ENCODE results near the gene OCEL1. TPM values are rescaled to one million over a fixed set of nuclear protein-coding genes. Genes with fewer than 3 reads are reported as not detected.
A peak's percentile ranks its signal among the peaks of the same experiment; 100 is the strongest.

Gene OCEL1
- total and polyA plus RNA-seq, 2 of the 13 experiments (the other 11 are each of a cell fraction or from before 2014, with no cell fraction given), result 10.6 to 17.2 TPM

DNA sequence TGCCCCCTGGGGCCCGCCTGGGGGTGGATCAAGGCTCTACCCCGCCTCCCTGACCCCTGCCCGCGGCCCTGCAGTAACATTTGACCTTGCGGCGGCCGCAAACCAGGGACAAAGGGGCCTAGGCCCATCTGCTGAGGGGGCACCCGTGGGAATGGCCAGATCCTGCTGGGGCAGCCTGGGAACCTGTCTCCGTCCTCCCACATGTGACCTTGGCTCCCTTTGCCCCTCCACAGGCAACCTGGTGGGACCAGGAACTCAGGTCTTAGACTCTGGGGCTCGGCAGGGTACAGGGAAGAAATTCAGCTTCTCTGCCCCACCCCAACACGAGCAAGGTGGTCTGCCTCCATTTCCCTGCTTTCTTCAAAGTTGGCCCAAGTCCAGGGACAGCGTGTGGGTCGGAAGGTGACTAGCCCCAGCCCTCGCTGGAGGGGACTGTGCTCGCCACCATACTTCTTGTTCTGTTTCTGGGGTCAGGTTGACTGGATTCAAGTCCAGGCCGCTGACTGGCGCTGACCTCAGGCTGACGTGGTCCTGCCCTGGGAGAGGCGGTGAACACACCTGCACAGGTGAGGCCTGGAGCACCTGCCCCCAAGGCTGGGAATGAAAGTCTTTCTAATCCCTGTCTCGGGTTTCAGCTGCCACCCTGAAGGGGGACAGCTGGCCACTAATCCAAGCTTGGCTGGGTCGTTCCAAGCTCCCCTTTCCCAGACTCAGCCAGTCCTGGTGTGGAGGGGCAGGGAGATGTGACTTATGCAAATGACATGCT lies 22.2 kb downstream of the OCEL1 start (continued):
- TF ChIP-seq, protein P1, sequence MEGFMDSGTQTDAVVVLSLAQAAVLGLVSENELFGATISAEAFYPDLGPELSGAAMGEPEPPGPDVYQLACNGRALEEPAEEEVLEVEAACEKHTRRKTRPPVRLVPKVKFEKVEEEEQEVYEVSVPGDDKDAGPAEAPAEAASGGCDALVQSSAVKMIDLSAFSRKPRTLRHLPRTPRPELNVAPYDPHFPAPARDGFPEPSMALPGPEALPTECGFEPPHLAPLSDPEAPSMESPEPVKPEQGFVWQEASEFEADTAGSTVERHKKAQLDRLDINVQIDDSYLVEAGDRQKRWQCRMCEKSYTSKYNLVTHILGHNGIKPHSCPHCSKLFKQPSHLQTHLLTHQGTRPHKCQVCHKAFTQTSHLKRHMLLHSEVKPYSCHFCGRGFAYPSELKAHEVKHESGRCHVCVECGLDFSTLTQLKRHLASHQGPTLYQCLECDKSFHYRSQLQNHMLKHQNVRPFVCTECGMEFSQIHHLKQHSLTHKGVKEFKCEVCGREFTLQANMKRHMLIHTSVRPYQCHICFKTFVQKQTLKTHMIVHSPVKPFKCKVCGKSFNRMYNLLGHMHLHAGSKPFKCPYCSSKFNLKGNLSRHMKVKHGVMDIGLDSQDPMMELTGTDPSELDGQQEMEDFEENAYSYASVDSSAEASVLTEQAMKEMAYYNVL (CRISPR knock-in tag; IDR thresholded peaks at IDR 0.05; ENCODE audit: borderline replicate concordance), result peak; percentile 68; the same call in 1 of the 2 replicates
- TF ChIP-seq ESRRA (CRISPR knock-in tag; IDR thresholded peaks at IDR 0.05; ENCODE audit: low read depth), result peak; percentile 97
- TF ChIP-seq, protein P2, sequence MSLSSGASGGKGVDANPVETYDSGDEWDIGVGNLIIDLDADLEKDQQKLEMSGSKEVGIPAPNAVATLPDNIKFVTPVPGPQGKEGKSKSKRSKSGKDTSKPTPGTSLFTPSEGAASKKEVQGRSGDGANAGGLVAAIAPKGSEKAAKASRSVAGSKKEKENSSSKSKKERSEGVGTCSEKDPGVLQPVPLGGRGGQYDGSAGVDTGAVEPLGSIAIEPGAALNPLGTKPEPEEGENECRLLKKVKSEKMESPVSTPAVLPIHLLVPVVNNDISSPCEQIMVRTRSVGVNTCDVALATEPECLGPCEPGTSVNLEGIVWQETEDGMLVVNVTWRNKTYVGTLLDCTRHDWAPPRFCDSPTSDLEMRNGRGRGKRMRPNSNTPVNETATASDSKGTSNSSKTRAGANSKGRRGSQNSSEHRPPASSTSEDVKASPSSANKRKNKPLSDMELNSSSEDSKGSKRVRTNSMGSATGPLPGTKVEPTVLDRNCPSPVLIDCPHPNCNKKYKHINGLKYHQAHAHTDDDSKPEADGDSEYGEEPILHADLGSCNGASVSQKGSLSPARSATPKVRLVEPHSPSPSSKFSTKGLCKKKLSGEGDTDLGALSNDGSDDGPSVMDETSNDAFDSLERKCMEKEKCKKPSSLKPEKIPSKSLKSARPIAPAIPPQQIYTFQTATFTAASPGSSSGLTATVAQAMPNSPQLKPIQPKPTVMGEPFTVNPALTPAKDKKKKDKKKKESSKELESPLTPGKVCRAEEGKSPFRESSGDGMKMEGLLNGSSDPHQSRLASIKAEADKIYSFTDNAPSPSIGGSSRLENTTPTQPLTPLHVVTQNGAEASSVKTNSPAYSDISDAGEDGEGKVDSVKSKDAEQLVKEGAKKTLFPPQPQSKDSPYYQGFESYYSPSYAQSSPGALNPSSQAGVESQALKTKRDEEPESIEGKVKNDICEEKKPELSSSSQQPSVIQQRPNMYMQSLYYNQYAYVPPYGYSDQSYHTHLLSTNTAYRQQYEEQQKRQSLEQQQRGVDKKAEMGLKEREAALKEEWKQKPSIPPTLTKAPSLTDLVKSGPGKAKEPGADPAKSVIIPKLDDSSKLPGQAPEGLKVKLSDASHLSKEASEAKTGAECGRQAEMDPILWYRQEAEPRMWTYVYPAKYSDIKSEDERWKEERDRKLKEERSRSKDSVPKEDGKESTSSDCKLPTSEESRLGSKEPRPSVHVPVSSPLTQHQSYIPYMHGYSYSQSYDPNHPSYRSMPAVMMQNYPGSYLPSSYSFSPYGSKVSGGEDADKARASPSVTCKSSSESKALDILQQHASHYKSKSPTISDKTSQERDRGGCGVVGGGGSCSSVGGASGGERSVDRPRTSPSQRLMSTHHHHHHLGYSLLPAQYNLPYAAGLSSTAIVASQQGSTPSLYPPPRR (CRISPR knock-in tag; IDR thresholded peaks at IDR 0.05; ENCODE audit: borderline replicate concordance), result peak; percentile 98
- peak; percentile 89 for TF ChIP-seq ZSCAN25 (CRISPR knock-in tag; IDR thresholded peaks at IDR 0.05)
- TF ChIP-seq, protein P3, sequence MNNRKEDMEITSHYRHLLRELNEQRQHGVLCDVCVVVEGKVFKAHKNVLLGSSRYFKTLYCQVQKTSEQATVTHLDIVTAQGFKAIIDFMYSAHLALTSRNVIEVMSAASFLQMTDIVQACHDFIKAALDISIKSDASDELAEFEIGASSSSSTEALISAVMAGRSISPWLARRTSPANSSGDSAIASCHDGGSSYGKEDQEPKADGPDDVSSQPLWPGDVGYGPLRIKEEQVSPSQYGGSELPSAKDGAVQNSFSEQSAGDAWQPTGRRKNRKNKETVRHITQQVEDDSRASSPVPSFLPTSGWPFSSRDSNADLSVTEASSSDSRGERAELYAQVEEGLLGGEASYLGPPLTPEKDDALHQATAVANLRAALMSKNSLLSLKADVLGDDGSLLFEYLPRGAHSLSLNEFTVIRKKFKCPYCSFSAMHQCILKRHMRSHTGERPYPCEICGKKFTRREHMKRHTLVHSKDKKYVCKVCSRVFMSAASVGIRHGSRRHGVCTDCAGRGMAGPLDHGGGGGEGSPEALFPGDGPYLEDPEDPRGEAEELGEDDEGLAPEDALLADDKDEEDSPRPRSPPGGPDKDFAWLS (CRISPR knock-in tag; IDR thresholded peaks at IDR 0.05; ENCODE audit: borderline replicate concordance), result peak; percentile 96; the same call in 1 of the 2 replicates
- TF ChIP-seq TCF12 (IDR thresholded peaks at IDR 0.05), result no peak
- peak; percentile 97 for TF ChIP-seq TCF12 (CRISPR knock-in tag; IDR thresholded peaks at IDR 0.05)
- TF ChIP-seq, protein P4, sequence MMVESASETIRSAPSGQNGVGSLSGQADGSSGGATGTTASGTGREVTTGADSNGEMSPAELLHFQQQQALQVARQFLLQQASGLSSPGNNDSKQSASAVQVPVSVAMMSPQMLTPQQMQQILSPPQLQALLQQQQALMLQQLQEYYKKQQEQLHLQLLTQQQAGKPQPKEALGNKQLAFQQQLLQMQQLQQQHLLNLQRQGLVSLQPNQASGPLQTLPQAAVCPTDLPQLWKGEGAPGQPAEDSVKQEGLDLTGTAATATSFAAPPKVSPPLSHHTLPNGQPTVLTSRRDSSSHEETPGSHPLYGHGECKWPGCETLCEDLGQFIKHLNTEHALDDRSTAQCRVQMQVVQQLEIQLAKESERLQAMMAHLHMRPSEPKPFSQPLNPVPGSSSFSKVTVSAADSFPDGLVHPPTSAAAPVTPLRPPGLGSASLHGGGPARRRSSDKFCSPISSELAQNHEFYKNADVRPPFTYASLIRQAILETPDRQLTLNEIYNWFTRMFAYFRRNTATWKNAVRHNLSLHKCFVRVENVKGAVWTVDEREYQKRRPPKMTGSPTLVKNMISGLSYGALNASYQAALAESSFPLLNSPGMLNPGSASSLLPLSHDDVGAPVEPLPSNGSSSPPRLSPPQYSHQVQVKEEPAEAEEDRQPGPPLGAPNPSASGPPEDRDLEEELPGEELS (CRISPR knock-in tag; IDR thresholded peaks at IDR 0.05), result peak; percentile 79
- TF ChIP-seq, protein P5, sequence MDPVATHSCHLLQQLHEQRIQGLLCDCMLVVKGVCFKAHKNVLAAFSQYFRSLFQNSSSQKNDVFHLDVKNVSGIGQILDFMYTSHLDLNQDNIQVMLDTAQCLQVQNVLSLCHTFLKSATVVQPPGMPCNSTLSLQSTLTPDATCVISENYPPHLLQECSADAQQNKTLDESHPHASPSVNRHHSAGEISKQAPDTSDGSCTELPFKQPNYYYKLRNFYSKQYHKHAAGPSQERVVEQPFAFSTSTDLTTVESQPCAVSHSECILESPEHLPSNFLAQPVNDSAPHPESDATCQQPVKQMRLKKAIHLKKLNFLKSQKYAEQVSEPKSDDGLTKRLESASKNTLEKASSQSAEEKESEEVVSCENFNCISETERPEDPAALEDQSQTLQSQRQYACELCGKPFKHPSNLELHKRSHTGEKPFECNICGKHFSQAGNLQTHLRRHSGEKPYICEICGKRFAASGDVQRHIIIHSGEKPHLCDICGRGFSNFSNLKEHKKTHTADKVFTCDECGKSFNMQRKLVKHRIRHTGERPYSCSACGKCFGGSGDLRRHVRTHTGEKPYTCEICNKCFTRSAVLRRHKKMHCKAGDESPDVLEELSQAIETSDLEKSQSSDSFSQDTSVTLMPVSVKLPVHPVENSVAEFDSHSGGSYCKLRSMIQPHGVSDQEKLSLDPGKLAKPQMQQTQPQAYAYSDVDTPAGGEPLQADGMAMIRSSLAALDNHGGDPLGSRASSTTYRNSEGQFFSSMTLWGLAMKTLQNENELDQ (CRISPR knock-in tag; IDR thresholded peaks at IDR 0.05; ENCODE audit: borderline replicate concordance), result no peak
- TF ChIP-seq, protein P6, sequence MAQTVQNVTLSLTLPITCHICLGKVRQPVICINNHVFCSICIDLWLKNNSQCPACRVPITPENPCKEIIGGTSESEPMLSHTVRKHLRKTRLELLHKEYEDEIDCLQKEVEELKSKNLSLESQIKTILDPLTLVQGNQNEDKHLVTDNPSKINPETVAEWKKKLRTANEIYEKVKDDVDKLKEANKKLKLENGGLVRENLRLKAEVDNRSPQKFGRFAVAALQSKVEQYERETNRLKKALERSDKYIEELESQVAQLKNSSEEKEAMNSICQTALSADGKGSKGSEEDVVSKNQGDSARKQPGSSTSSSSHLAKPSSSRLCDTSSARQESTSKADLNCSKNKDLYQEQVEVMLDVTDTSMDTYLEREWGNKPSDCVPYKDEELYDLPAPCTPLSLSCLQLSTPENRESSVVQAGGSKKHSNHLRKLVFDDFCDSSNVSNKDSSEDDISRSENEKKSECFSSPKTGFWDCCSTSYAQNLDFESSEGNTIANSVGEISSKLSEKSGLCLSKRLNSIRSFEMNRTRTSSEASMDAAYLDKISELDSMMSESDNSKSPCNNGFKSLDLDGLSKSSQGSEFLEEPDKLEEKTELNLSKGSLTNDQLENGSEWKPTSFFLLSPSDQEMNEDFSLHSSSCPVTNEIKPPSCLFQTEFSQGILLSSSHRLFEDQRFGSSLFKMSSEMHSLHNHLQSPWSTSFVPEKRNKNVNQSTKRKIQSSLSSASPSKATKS (CRISPR knock-in tag; IDR thresholded peaks at IDR 0.05), result no peak
- TF ChIP-seq GABPB1 (CRISPR knock-in tag; IDR thresholded peaks at IDR 0.05), result peak; percentile 80

Data from HepG2 (cell line).